GM23338 (cell line): ENCODE measurements around the gene DDX21. TPM values are rescaled to one million over a fixed set of nuclear protein-coding genes. Genes with fewer than 3 reads are reported as not detected.

Source experiments
- ATAC-seq: fragments of 200-7000 bp; cut with Tn5 transposase; 3 replicates; pipeline ENCODE4 v1.9.1; 2020
- DNase-seq: peaks from one replicate; pipeline ENCODE4 v3.0.0-alpha.2; 2015; ENCODE audit warnings: low spot score
- H2AFZ ChIP-seq: fragments of 200-600 bp; sonication (generic); 2 replicates; pipeline ENCODE4 v1.8.0; 2016; ENCODE audit warnings: antibody characterized with exemption, mild to moderate bottlenecking, moderate library complexity
- H3F3A ChIP-seq: fragments of 200-600 bp; sonication (generic); replicated peaks from 2 replicates; pipeline ENCODE4 v1.8.0; 2017; ENCODE audit warnings: antibody characterized with exemption, mixed run types, low read depth
- H3K27ac ChIP-seq: fragments of 200-600 bp; sonication (generic); 2 replicates; pipeline ENCODE4 v1.6.1; 2016; ENCODE audit warnings: low read depth
- H3K27me3 ChIP-seq: fragments of 200-600 bp; sonication (generic); 2 replicates; pipeline ENCODE4 v1.8.0; 2016; ENCODE audit warnings: mild to moderate bottlenecking, mixed run types, moderate library complexity; ENCODE audit not compliant: insufficient read depth
- H3K36me3 ChIP-seq: fragments of 200-600 bp; sonication (generic); 2 replicates; pipeline ENCODE4 v1.8.0; 2016; ENCODE audit warnings: mild to moderate bottlenecking; ENCODE audit not compliant: insufficient read depth
- H3K4me1 ChIP-seq: fragments of 200-600 bp; sonication (generic); 2 replicates; pipeline ENCODE4 v1.8.0; 2016; ENCODE audit warnings: mild to moderate bottlenecking, moderate library complexity; ENCODE audit not compliant: insufficient read depth
- H3K4me2 ChIP-seq: fragments of 200-600 bp; sonication (generic); 2 replicates; pipeline ENCODE4 v1.7.1; 2017; ENCODE audit warnings: mixed run types
- H3K4me3 ChIP-seq: fragments of 200-600 bp; sonication (generic); 2 replicates; pipeline ENCODE4 v1.6.1; 2016; ENCODE audit warnings: mixed run types
- H3K79me2 ChIP-seq: fragments of 200-600 bp; sonication (generic); replicated peaks from 2 replicates; pipeline ENCODE4 v1.8.0; 2017; ENCODE audit warnings: mild to moderate bottlenecking; ENCODE audit not compliant: insufficient read depth
- H3K9me2 ChIP-seq: fragments of 200-600 bp; sonication (generic); 2 replicates; pipeline ENCODE4 v1.8.0; 2017; ENCODE audit not compliant: insufficient read depth
- H4K20me1 ChIP-seq: fragments of 200-600 bp; sonication (generic); replicated peaks from 2 replicates; pipeline ENCODE4 v1.8.0; 2017; ENCODE audit warnings: mild to moderate bottlenecking; ENCODE audit not compliant: insufficient read depth
- H3K27ac Mint-ChIP-seq: 2 replicates; pipeline ENCODE4 v1.8.0; 2020; ENCODE audit warnings: inconsistent platforms, mild to moderate bottlenecking, moderate library complexity, mixed read lengths
- H3K27me3 Mint-ChIP-seq: 3 replicates; pipeline ENCODE4 v1.8.0; 2022; ENCODE audit warnings: low read depth, mild to moderate bottlenecking, moderate library complexity, mixed read lengths, inconsistent platforms; ENCODE audit not compliant: insufficient read depth, poor library complexity
- H3K36me3 Mint-ChIP-seq: 3 replicates; pipeline ENCODE4 v1.8.0; 2021; ENCODE audit warnings: low read depth, mild to moderate bottlenecking, inconsistent platforms, moderate library complexity, mixed read lengths
- H3K4me1 Mint-ChIP-seq: 3 replicates; pipeline ENCODE4 v1.8.0; 2020; ENCODE audit warnings: mild to moderate bottlenecking, inconsistent platforms, mixed read lengths
- H3K4me3 Mint-ChIP-seq: 3 replicates; pipeline ENCODE4 v1.8.0; 2021; ENCODE audit warnings: moderate library complexity, mild to moderate bottlenecking, inconsistent platforms, mixed read lengths
- H3K9me3 Mint-ChIP-seq: 3 replicates; pipeline ENCODE4 v1.8.0; 2020; ENCODE audit warnings: moderate library complexity, mild to moderate bottlenecking, inconsistent platforms, mixed read lengths
- CTCF ChIP-seq, 2 experiments: fragments of 200-600 bp in 1 of 2; sonication (generic) in 1 of 2; conservative IDR thresholded peaks; 2 replicates each; pipeline versions ENCODE4 v1.5.1 to v1.6.1; 2016 to 2017; ENCODE audit warnings: antibody characterized with exemption in 2 of 2, low read depth in 2 of 2, mild to moderate bottlenecking in 2 of 2, moderate library complexity in 1 of 2
- ETS1 ChIP-seq: IDR thresholded peaks from 2 replicates; pipeline ENCODE4 v1.6.1; 2016; ENCODE audit warnings: antibody characterized with exemption
- EZH2phosphoT487 ChIP-seq: fragments of 200-600 bp; sonication (generic); IDR thresholded peaks from one replicate; pipeline ENCODE4 v1.8.1; 2018; ENCODE audit warnings: antibody characterized with exemption; ENCODE audit not compliant: unreplicated experiment
- JUNB ChIP-seq: IDR thresholded peaks from one replicate; pipeline ENCODE4 v1.6.1; 2016; ENCODE audit warnings: antibody characterized with exemption; ENCODE audit not compliant: unreplicated experiment
- NANOG ChIP-seq: IDR thresholded peaks from 2 replicates; pipeline ENCODE4 v1.6.1; 2016; ENCODE audit warnings: antibody characterized with exemption, borderline replicate concordance
- POLR2AphosphoS5 ChIP-seq: IDR thresholded peaks from 2 replicates; pipeline ENCODE4 v1.6.1; 2016; ENCODE audit warnings: antibody characterized with exemption, low read depth
- REST ChIP-seq: IDR thresholded peaks from one replicate; pipeline ENCODE4 v1.6.1; 2018; ENCODE audit warnings: antibody characterized with exemption; ENCODE audit not compliant: unreplicated experiment
- STAT1 ChIP-seq: IDR thresholded peaks from one replicate; pipeline ENCODE4 v1.6.1; 2016; ENCODE audit warnings: antibody characterized with exemption; ENCODE audit not compliant: unreplicated experiment
- polyA plus RNA-seq: library from polyadenylated mRNA; unstranded; fragments of >200 nt; fragmentation: Nextera tagmentation; extraction: Ambion mirVana; gene quantifications from 2 replicates; pipeline ENCODE4 v1.2.1, GENCODE V29; 2016
- total RNA-seq: library from RNA; depleted of rRNA; stranded (reverse); fragments of >200 nt; shearing (Covaris generic); gene quantifications from 2 replicates; pipeline ENCODE4 v1.2.3, GENCODE V29; 2014
- TF ChIP-seq, protein P1 (sequence below): fragments of 250-450 bp; sonication (Bioruptor Pico); IDR thresholded peaks from 2 replicates; pipeline ENCODE4 v1.5.0; 2020; ENCODE audit warnings: mild to moderate bottlenecking, moderate library complexity

Gene DDX21
- total and polyA plus RNA-seq, 2 experiments from 2014 or later, result 138 to 209 TPM

DNA sequence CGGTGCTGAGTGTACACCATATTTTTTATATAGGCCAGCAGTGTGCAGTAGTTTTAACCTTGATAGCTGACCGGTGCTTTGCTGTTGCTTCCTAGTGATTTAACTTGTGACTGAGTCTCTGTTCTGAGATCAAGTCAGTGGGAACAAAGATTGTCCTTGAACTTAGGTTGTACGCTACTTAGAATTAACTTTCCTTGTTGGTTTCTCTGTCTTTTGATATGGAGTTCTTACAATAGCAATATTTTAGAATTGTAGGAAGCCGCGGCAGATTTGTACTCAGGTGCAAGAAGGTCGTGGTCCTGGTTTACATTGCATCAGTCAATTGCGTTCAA lies 1.3 kb downstream of the DDX21 start (continued):
- TF ChIP-seq, protein P1, sequence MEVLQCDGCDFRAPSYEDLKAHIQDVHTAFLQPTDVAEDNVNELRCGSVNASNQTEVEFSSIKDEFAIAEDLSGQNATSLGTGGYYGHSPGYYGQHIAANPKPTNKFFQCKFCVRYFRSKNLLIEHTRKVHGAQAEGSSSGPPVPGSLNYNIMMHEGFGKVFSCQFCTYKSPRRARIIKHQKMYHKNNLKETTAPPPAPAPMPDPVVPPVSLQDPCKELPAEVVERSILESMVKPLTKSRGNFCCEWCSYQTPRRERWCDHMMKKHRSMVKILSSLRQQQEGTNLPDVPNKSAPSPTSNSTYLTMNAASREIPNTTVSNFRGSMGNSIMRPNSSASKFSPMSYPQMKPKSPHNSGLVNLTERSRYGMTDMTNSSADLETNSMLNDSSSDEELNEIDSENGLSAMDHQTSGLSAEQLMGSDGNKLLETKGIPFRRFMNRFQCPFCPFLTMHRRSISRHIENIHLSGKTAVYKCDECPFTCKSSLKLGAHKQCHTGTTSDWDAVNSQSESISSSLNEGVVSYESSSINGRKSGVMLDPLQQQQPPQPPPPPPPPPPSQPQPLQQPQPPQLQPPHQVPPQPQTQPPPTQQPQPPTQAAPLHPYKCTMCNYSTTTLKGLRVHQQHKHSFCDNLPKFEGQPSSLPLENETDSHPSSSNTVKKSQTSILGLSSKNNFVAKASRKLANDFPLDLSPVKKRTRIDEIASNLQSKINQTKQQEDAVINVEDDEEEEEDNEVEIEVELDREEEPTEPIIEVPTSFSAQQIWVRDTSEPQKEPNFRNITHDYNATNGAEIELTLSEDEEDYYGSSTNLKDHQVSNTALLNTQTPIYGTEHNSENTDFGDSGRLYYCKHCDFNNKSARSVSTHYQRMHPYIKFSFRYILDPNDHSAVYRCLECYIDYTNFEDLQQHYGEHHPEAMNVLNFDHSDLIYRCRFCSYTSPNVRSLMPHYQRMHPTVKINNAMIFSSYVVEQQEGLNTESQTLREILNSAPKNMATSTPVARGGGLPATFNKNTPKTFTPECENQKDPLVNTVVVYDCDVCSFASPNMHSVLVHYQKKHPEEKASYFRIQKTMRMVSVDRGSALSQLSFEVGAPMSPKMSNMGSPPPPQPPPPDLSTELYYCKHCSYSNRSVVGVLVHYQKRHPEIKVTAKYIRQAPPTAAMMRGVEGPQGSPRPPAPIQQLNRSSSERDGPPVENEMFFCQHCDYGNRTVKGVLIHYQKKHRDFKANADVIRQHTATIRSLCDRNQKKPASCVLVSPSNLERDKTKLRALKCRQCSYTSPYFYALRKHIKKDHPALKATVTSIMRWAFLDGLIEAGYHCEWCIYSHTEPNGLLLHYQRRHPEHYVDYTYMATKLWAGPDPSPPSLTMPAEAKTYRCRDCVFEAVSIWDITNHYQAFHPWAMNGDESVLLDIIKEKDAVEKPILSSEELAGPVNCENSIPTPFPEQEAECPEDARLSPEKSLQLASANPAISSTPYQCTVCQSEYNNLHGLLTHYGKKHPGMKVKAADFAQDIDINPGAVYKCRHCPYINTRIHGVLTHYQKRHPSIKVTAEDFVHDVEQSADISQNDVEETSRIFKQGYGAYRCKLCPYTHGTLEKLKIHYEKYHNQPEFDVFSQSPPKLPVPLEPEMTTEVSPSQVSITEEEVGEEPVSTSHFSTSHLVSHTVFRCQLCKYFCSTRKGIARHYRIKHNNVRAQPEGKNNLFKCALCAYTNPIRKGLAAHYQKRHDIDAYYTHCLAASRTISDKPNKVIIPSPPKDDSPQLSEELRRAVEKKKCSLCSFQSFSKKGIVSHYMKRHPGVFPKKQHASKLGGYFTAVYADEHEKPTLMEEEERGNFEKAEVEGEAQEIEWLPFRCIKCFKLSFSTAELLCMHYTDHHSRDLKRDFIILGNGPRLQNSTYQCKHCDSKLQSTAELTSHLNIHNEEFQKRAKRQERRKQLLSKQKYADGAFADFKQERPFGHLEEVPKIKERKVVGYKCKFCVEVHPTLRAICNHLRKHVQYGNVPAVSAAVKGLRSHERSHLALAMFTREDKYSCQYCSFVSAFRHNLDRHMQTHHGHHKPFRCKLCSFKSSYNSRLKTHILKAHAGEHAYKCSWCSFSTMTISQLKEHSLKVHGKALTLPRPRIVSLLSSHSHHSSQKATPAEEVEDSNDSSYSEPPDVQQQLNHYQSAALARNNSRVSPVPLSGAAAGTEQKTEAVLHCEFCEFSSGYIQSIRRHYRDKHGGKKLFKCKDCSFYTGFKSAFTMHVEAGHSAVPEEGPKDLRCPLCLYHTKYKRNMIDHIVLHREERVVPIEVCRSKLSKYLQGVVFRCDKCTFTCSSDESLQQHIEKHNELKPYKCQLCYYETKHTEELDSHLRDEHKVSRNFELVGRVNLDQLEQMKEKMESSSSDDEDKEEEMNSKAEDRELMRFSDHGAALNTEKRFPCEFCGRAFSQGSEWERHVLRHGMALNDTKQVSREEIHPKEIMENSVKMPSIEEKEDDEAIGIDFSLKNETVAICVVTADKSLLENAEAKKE (CRISPR knock-in tag), result no peak
- TF ChIP-seq JUNB (no peak), POLR2AphosphoS5 (no peak), NANOG (no peak), ETS1 (no peak), EZH2phosphoT487 (no peak), STAT1 (no peak)

DNA sequence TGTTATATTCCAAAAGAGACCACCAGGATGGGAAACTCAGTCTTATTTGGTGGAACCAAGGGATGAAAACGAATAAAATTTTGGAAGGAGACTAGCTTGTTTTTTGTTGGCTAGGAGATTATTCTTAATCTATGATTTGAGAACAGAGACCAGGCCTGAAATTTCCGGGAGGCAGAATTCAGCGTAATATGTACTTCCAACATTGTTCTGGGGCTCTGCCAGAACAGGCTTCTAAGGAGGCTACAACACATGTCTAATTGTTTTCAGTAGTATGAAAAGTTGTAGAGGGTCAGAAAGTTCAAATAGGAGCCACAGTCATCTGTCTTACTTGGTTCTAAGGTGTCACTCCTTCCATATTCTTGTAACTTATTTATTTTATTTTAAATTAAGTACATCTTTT lies 1.7 kb downstream of the DDX21 start:
- Histone ChIP-seq H2AFZ (no peak overlapping the region), H3K36me3 (peaks cover 37% of the 10 kb centered on the region), H3K4me1 (no peaks in the 10 kb centered on the region), H3F3A (peaks cover 3% of the 10 kb centered on the region; the same call in 1 of the 2 replicates), H3K4me3 (peak overlapping the region; percentile 72), H3K9me2 (no peaks in the 10 kb centered on the region), H3K79me2 (peaks cover 79% of the 10 kb centered on the region), H3K27ac (peak overlapping the region; percentile 39), H4K20me1 (peaks cover 36% of the 10 kb centered on the region), H3K27me3 (no peaks in the 10 kb centered on the region), H3K4me2 (peak overlapping the region; percentile 82)
- Mint-ChIP-seq H3K9me3 (peaks cover 3% of the 10 kb centered on the region; the same call in 2 of the 3 replicates), H3K36me3 (peaks cover 57% of the 10 kb centered on the region), H3K27ac (peak overlapping the region; percentile 99), H3K4me1 (peaks cover 9% of the 10 kb centered on the region; the same call in 2 of the 3 replicates), H3K4me3 (peak overlapping the region; percentile 98), H3K27me3 (peaks cover 10% of the 10 kb centered on the region)
- DNase-seq (no peak), ATAC-seq (no peak)
- TF ChIP-seq CTCF (conservative IDR thresholded peaks at IDR 0.05; ENCODE audit: low read depth in 2 of 2), result no peak
- no peak for TF ChIP-seq REST
- TF ChIP-seq POLR2AphosphoS5, result no peak
